Fibroblast of lung (primary cell): Measurements from ENCODE around the gene NR4A1. TPM values are rescaled to one million over a fixed set of nuclear protein-coding genes. Genes with fewer than 3 reads are reported as not detected.

Experiments used
- DNase-seq, 2 donors: peaks; one replicate each; pipeline versions ENCODE4 v3.0.0 to v3.0.0-alpha.2; 2010; ENCODE audit warnings: low read depth in 2 of 2
- H2AFZ ChIP-seq: 2 replicates; pipeline ENCODE4 v1.5.1; 2012; ENCODE audit warnings: low read length, control low read depth, inconsistent platforms
- H3K27ac ChIP-seq: 2 replicates; pipeline ENCODE4 v1.5.1; 2011; ENCODE audit warnings: low read length, control low read depth; ENCODE audit not compliant: insufficient read depth
- H3K27me3 ChIP-seq: 2 replicates; pipeline ENCODE4 v1.5.1; 2011; ENCODE audit warnings: mild to moderate bottlenecking, low read length; ENCODE audit not compliant: control insufficient read depth, insufficient read depth
- H3K36me3 ChIP-seq: 2 replicates; pipeline ENCODE4 v1.5.1; 2011; ENCODE audit warnings: low read length; ENCODE audit not compliant: control insufficient read depth, insufficient read depth
- H3K4me1 ChIP-seq: 2 replicates; pipeline ENCODE4 v1.5.1; 2011; ENCODE audit warnings: low read length; ENCODE audit not compliant: control insufficient read depth, insufficient read depth; ENCODE audit errors: extremely low read depth
- H3K4me2 ChIP-seq: 2 replicates; pipeline ENCODE4 v1.5.1; 2011; ENCODE audit warnings: low read length, control low read depth; ENCODE audit not compliant: insufficient read depth; ENCODE audit errors: extremely low read depth
- H3K4me3 ChIP-seq, 4 experiments: fragments of 200-600 bp in 1 of 4; sonication (generic) in 1 of 4; replicated peaks in 1 of 4; 2 replicates each; pipeline ENCODE4 v1.5.1; 2011 to 2016; ENCODE audit warnings: low read length in 4 of 4, low read depth in 3 of 4, mild to moderate bottlenecking in 3 of 4, control low read depth in 2 of 4, inconsistent platforms in 1 of 4, mixed read lengths in 1 of 4; ENCODE audit not compliant: insufficient read depth in 1 of 4; ENCODE audit errors: control extremely low read depth in 1 of 4
- H3K79me2 ChIP-seq: 2 replicates; pipeline ENCODE4 v1.5.1; 2012; ENCODE audit warnings: mild to moderate bottlenecking, low read length, inconsistent platforms; ENCODE audit not compliant: control insufficient read depth, insufficient read depth
- H3K9ac ChIP-seq: 2 replicates; pipeline ENCODE4 v1.5.1; 2011; ENCODE audit warnings: mild to moderate bottlenecking, low read length, control low read depth; ENCODE audit not compliant: insufficient read depth
- H3K9me3 ChIP-seq: 2 replicates; pipeline ENCODE4 v1.5.1; 2012; ENCODE audit warnings: low read depth, low read length; ENCODE audit not compliant: control insufficient read depth, insufficient read depth
- H4K20me1 ChIP-seq: 2 replicates; pipeline ENCODE4 v1.5.1; 2011; ENCODE audit warnings: low read length; ENCODE audit not compliant: control insufficient read depth, insufficient read depth; ENCODE audit errors: extremely low read depth
- EZH2 ChIP-seq: IDR thresholded peaks from 2 replicates; pipeline ENCODE4 v1.5.1; 2012; ENCODE audit warnings: low read length, control low read depth, mild to moderate bottlenecking; ENCODE audit errors: missing control alignments
- polyA minus RNA-seq: library from RNA; depleted of rRNA, polyadenylated mRNA; stranded (reverse); fragments of >200 nt; gene quantifications from 2 replicates; pipeline ENCODE4 v1.2.3, GENCODE V29; 2011; ENCODE audit warnings: low replicate concordance
- polyA plus RNA-seq, 2 donors: library from polyadenylated mRNA; depleted of rRNA in 1 of 2; stranded (reverse) in 1 of 2; unstranded in 1 of 2; fragments of >200 nt; gene quantifications; 2 replicates each; pipeline ENCODE4 v1.2.1, GENCODE V29; 2011 to 2012; ENCODE audit warnings: missing spikeins in 1 of 2
- total RNA-seq: library from RNA; depleted of rRNA; stranded (reverse); fragments of >200 nt; gene quantifications from 2 replicates; pipeline ENCODE4 v1.2.1, GENCODE V29; 2014
- TF ChIP-seq, protein P1 (sequence below), 2 donors: IDR thresholded peaks in 1 of 2; conservative IDR thresholded peaks in 1 of 2; 1 replicate in 1 of 2; 2 replicates in 1 of 2; pipeline ENCODE4 v1.5.1; 2011 to 2012; ENCODE audit warnings: low read length in 2 of 2, control low read depth in 1 of 2, inconsistent platforms in 1 of 2, low read depth in 1 of 2, mild to moderate bottlenecking in 1 of 2

Gene NR4A1
- total RNA-seq (2.1 and 3.8 TPM in 2 replicates), polyA plus RNA-seq (4.1 and 15.9 TPM in 2 replicates), polyA minus RNA-seq (16.6 and 62.1 TPM in 2 replicates)
- 7.9 and 23.3 TPM in 2 replicates for polyA plus RNA-seq (2012)

DNA sequence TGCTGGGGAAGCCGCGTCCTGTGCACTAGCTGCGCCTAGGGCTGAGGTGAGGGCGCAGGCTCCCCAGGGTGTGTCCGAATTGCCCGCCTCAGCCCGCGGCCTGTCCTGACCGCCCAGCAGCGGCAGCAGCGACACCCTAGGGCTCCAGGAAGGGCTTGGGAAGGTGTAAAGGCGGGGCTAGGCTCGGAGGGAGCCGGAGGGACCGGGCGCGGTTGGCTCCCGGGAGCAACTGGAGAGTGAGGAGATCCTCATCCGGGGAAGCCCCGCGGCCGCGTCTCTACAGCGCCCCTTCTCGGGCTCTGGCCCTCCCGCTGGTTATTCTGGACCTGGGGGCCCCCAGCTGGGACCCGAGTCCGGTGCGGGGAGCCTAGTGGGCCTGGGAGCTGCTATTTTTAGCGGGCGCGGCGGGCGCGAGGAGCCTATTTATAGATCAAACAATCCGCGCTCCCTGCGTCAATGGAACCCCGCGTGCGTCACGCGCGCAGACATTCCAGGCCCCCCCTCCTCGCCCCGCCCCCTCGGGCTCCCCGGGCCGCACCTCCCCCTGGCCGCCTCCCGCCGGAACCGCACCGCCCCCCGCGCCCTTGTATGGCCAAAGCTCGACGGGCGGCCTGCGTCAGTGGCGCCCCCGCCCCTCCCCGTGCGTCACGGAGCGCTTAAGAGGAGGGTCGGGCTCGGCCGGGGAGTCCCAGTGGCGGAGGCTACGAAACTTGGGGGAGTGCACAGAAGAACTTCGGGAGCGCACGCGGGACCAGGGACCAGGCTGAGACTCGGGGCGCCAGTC is at the start of gene NR4A1:
Gene NR4A1, plus strand, starts transcription at position 685 of the 784 bp plus-strand sequence. CDS start 2,887 bp downstream, outside the sequence.
- H3K9me3 ChIP-seq, result no peaks in the 10 kb centered on the region
- H4K20me1 ChIP-seq, result no peaks in the 10 kb centered on the region
- TF ChIP-seq, protein P1, sequence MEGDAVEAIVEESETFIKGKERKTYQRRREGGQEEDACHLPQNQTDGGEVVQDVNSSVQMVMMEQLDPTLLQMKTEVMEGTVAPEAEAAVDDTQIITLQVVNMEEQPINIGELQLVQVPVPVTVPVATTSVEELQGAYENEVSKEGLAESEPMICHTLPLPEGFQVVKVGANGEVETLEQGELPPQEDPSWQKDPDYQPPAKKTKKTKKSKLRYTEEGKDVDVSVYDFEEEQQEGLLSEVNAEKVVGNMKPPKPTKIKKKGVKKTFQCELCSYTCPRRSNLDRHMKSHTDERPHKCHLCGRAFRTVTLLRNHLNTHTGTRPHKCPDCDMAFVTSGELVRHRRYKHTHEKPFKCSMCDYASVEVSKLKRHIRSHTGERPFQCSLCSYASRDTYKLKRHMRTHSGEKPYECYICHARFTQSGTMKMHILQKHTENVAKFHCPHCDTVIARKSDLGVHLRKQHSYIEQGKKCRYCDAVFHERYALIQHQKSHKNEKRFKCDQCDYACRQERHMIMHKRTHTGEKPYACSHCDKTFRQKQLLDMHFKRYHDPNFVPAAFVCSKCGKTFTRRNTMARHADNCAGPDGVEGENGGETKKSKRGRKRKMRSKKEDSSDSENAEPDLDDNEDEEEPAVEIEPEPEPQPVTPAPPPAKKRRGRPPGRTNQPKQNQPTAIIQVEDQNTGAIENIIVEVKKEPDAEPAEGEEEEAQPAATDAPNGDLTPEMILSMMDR (conservative IDR thresholded peaks at IDR 0.05 in 1 of 2, IDR thresholded peaks at IDR 0.05 in 1 of 2; ENCODE audit: low read depth in 1 of 2, low read length in 2 of 2), result no peak
- TF ChIP-seq EZH2, result no peak
- H3K9ac ChIP-seq, result peak within 1 kb of the TSS; percentile 100
- H3K4me3 ChIP-seq, result peak within 1 kb of the TSS; percentile 64 to 76 (median 70)
- no peaks in the 10 kb centered on the region for H3K79me2 ChIP-seq
- H3K27ac ChIP-seq, result peak within 1 kb of the TSS; percentile 99
- peaks cover 11% of the 10 kb centered on the region for H3K4me1 ChIP-seq
- peak within 1 kb of the TSS; percentile 91 for H3K4me2 ChIP-seq
- H3K27me3 ChIP-seq, result no peaks in the 10 kb centered on the region
- H3K36me3 ChIP-seq, result peaks cover 3% of the 10 kb centered on the region
- H2AFZ ChIP-seq, result no peak within 1 kb of the TSS
- DNase-seq, result peak; percentile 95 to 96

GRCh38 chr12:52003016-52003550 is 48.2 kb upstream of the NR4A1 start:
- H3K4me2 ChIP-seq, result no peak overlapping the region
- no peaks in the 10 kb centered on the region for H3K9me3 ChIP-seq
- H3K4me3 ChIP-seq, result no peak overlapping the region
- no peak for DNase-seq
- no peaks in the 10 kb centered on the region for H3K4me1 ChIP-seq
- H3K9ac ChIP-seq, result no peak overlapping the region
- no peaks in the 10 kb centered on the region for H3K36me3 ChIP-seq
- no peak overlapping the region for H2AFZ ChIP-seq
- peaks cover 16% of the 10 kb centered on the region for H3K27me3 ChIP-seq
- no peak overlapping the region for H3K27ac ChIP-seq
- no peaks in the 10 kb centered on the region for H4K20me1 ChIP-seq
- H3K79me2 ChIP-seq, result no peaks in the 10 kb centered on the region
- TF ChIP-seq EZH2, result no peak
- TF ChIP-seq, protein P1 (conservative IDR thresholded peaks at IDR 0.05 in 1 of 2, IDR thresholded peaks at IDR 0.05 in 1 of 2; ENCODE audit: low read depth in 1 of 2, low read length in 2 of 2), result no peak

DNA sequence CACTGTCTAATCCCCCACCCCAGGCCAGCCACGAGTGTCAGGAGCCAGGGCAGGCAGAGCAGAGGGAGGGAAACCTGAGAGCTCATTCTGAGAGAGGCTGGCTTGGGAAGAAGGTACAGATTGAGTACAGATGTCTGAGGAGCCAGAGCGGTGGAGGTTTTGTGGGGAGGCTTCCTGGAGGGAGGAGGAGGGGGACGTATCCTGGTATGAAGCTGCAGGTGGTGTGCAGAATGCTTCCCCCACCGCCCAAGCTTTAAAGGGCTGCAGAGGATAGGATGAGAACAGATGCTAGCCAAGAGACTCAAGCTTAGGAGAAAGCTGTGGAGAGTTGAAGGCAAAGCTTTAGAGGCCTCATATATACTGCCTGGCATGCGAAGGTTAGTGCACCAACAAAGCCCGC is 47.7 kb upstream of the NR4A1 start:
- Histone ChIP-seq H4K20me1 (no peaks in the 10 kb centered on the region), H3K27me3 (peaks cover 16% of the 10 kb centered on the region), H3K36me3 (no peaks in the 10 kb centered on the region), H3K79me2 (no peaks in the 10 kb centered on the region), H3K4me2 (no peak overlapping the region), H2AFZ (no peak overlapping the region), H3K4me1 (no peaks in the 10 kb centered on the region), H3K9ac (no peak overlapping the region), H3K27ac (no peak overlapping the region), H3K4me3 (no peak overlapping the region), H3K9me3 (no peaks in the 10 kb centered on the region)
- TF ChIP-seq EZH2, result no peak
- TF ChIP-seq, protein P1 (conservative IDR thresholded peaks at IDR 0.05 in 1 of 2, IDR thresholded peaks at IDR 0.05 in 1 of 2; ENCODE audit: low read depth in 1 of 2, low read length in 2 of 2), result no peak
- no peak for DNase-seq
